ACHN (cell line): ENCODE measurements around the gene ANTXR1.
"Not testable (repeated sequence)": the region's sequence is repeated elsewhere in the genome, so short reads cannot be mapped to it uniquely, and the experiment has no call there.

ENCODE experiments used
- DNase-seq: peaks from one replicate; pipeline ENCODE4 v3.0.0-alpha.2; 2015
- in situ Hi-C: cut with HindIII; loops from 2 replicates; pipeline ENCODE4 v1.10.0; 2017; ENCODE audit warnings: low sequenced_read_pairs, low pct_ligation_motif_present, low pct_unique_long_range_greater_than_20kb

ANTXR1 gene

DNA sequence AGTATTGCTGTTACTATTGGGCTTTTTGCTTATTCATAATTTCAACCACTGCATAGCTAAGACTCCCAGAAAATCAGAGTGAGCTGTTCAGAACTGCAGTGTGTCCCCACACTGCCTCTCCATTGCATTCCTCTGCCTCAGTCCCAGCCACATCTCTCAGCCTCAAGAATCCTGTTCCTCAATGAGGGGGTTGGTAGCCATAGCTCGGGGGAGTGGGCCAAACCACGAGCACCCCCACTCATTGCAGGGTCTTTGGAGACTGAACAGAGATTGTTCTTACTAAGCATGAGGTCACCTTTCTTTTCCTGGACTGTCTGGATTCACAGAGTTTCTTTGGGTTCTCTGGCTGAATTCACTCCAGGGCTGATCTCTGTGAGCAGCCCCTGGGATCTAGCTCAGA lies 213.0 kb downstream of the ANTXR1 start:
- in situ Hi-C loops, result no loop called here
- DNase-seq, result no peak

DNA sequence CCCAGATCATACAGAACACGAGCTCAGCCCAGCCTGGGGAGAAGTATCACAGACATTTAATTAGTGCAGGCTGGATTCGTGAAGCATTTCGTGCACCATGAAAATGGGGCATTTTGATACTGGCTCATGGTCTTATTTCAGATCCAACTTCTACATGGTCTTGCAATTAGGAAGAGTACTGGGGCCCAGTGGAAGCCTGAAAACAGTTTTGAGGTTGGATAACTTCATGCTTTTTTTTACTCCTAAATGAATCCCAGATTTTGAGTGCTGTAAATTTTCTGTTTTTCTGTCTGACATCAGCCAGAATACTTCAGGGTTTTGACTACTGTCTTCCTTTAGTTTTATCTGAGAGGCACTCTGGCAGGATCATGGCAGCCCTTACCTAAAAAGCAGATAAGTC lies 213.9 kb downstream of the ANTXR1 start:
- in situ Hi-C loops, result no loop called here
- DNase-seq, result no peak

GRCh38 chr2:69227716-69228115 lies 214.7 kb downstream of the ANTXR1 start:
- in situ Hi-C loops, result no loop called here

GRCh38 chr2:69230946-69231345 lies 218.0 kb downstream of the ANTXR1 start:
- in situ Hi-C loops, DNase-seq: not testable (repeated sequence)

More at GRCh38 chr2:69227716-69228115, 214.7 kb downstream of the ANTXR1 start:
- DNase-seq, result no peak

- no peak for DNase-seq
Observed at GRCh38 chr2:69231612-69232277, 218.8 kb downstream of the ANTXR1 start.

DNA sequence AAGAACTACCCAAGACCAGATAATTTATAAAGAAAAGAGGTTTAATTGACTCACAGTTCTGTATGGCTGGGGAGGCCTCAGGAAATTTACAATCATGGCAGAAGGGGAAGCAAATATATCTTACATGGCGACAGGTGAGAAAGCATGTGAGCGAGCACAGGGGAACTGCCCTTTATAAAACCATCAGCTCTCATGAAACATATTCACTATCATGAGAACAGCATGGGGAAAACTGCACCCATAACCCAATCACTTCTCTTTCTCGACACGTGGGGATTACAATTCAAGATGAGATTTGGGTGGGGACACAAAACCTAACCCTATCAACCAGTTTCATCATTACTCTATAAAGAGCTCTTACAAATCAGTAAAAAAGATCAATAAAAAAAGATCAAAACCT lies 222.9 kb downstream of the ANTXR1 start:
- in situ Hi-C loops, result not testable (repeated sequence)

More at GRCh38 chr2:69231612-69232277, 218.8 kb downstream of the ANTXR1 start:
- in situ Hi-C loops, result no loop called here

GRCh38 chr2:69237070-69237670 lies 224.2 kb downstream of the ANTXR1 start:
- in situ Hi-C loops, result no loop called here
- no peak for DNase-seq

More for the DNA sequence above, 222.9 kb downstream of the ANTXR1 start:
- DNase-seq, result not testable (repeated sequence)

DNA sequence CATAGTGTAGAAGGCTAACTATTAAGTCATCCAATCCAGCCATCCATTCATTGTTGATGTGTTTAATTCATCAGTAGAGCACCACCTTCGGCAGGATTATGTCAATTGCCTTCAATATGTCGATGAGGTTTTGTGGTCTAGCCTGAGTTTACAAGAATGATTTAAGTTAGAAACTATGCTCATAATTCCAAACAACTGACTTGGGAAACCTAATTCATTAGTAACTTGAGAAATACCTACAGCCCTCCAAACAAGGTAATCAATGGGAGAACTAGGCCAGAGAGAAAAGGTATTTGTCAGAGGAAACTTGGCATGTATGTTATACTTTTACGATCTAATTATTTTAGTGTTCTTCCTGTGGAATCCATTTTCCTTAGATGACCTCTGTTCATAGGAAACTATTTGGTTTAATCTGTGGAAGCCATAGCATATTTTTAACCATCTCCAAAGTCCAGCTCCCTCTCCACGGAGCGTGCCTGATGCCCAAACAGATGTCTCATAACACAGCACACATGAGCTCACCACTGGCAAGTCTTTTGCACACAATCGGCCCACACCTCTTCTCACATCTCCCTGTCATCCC lies 225.6 kb downstream of the ANTXR1 start:
- no peak for DNase-seq
- in situ Hi-C loops, result no loop called here

GRCh38 chr2:69241093-69241492 lies 228.1 kb downstream of the ANTXR1 start:
- DNase-seq, result no peak
- in situ Hi-C loops, result no loop called here

- in situ Hi-C loops, result no loop called here
- DNase-seq, result no peak
Observed at GRCh38 chr2:69241664-69242514, 228.9 kb downstream of the ANTXR1 start.

- in situ Hi-C loops, result no loop called here
- DNase-seq, result no peak
Observed at GRCh38 chr2:69242651-69243051, 229.7 kb downstream of the ANTXR1 start.

GRCh38 chr2:69243652-69244051 lies 230.7 kb downstream of the ANTXR1 start:
- no peak for DNase-seq
- in situ Hi-C loops, result no loop called here

GRCh38 chr2:69244882-69245281 lies 231.9 kb downstream of the ANTXR1 start:
- in situ Hi-C loops, result no loop called here

GRCh38 chr2:69247583-69247982 lies 234.6 kb downstream of the ANTXR1 start:
- no peak for DNase-seq
- in situ Hi-C loops, result no loop called here

More at GRCh38 chr2:69244882-69245281, 231.9 kb downstream of the ANTXR1 start:
- DNase-seq, result no peak

DNA sequence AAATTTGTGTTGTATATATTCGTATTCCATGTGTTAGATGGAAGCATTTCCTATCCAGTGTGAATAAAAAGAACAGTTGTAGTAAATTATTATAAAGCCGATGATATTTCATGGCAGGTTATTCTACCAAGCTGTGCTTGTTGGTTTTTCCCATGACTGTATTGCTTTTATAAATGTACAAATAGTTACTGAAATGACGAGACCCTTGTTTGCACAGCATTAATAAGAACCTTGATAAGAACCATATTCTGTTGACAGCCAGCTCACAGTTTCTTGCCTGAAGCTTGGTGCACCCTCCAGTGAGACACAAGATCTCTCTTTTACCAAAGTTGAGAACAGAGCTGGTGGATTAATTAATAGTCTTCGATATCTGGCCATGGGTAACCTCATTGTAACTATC lies 235.3 kb downstream of the ANTXR1 start:
- in situ Hi-C loops, result no loop called here
- no peak for DNase-seq

- no peak for DNase-seq
- in situ Hi-C loops, result no loop called here
Observed at GRCh38 chr2:69250981-69251380, 238.0 kb downstream of the ANTXR1 start.

GRCh38 chr2:69251943-69252342 lies 239.0 kb downstream of the ANTXR1 start:
- in situ Hi-C loops, result no loop called here
- DNase-seq, result no peak

- in situ Hi-C loops, result no loop called here
- peak; percentile 5 for DNase-seq
Observed at GRCh38 chr2:69253112-69253511, 240.1 kb downstream of the ANTXR1 start.
